GM19240 (cell line): Measurements from ENCODE around the gene FDXR.

Source experiments
- DNase-seq: peaks from one replicate; pipeline ENCODE4 v3.0.0; 2011; ENCODE audit warnings: low spot score; ENCODE audit not compliant: insufficient read length

The FDXR gene

GRCh38 chr17:74814453-74814852 is 58.3 kb downstream of the FDXR start:
- DNase-seq = no peak
